Measurements from ENCODE around the gene SPATA4. TPM values are rescaled to one million over a fixed set of nuclear protein-coding genes. Genes with fewer than 3 reads are reported as not detected.

SPATA4 gene
- total and polyA plus RNA-seq, 10 of the 15 experiments (the other 5 are each of a cell fraction or from before 2014, with no cell fraction given), result not detected

- Histone ChIP-seq H3K79me2 (ENCODE audit: control insufficient read depth, insufficient read depth, low read length) (no peaks in the 10 kb centered on the region), H2AFZ (ENCODE audit: control insufficient read depth, low read depth, low read length) (no peak overlapping the region), H3K4me1 (ENCODE audit: control insufficient read depth, insufficient read depth, low read length) (no peaks in the 10 kb centered on the region), H3K27me3 (replicated peaks in 1 of 2; ENCODE audit: control insufficient read depth in 2 of 2, insufficient read depth in 2 of 2, low read length in 1 of 2) (no peaks in the 10 kb centered on the region), H3K9ac (ENCODE audit: control insufficient read depth, insufficient read depth, low read length) (no peak overlapping the region), H3K36me3 (ENCODE audit: control insufficient read depth in 2 of 2, insufficient read depth in 2 of 2, low read length in 1 of 2) (no peaks in the 10 kb centered on the region), H3K4me3 (no peak overlapping the region), H3K27ac (ENCODE audit: control insufficient read depth, insufficient read depth) (no peak overlapping the region), H4K20me1 (ENCODE audit: control insufficient read depth, insufficient read depth) (no peaks in the 10 kb centered on the region), H3K4me2 (ENCODE audit: control insufficient read depth, insufficient read depth) (no peak overlapping the region), H3K9me3 (replicated peaks; ENCODE audit: control insufficient read depth, insufficient read depth, low read length) (no peaks in the 10 kb centered on the region)
- SMC1A ChIA-PET (ENCODE audit: uncharacterized antibody, unreplicated experiment), result no interaction called here
- 19% methylated on average over 2 of the region's 2 CpGs for WGBS (ENCODE audit: insufficient coverage, insufficient replicate concordance, low lambda C conversion rate, missing lambda C conversion rate)
- RAD21 ChIA-PET (ENCODE audit: unreplicated experiment), result no interaction called here
- TF ChIP-seq STAT3 (IDR thresholded peaks at IDR 0.05; ENCODE audit: low read depth, low read length) (no peak), RB1 (IDR thresholded peaks at IDR 0.05; ENCODE audit: borderline replicate concordance) (no peak), CHD2 (IDR thresholded peaks at IDR 0.05; ENCODE audit: borderline replicate concordance, low read depth, low read length) (no peak), IKZF2 (IDR thresholded peaks at IDR 0.05) (no peak), RAD51 (IDR thresholded peaks at IDR 0.05) (no peak), TAF1 (IDR thresholded peaks at IDR 0.05; ENCODE audit: borderline replicate concordance, low read depth, low read length) (no peak), CHD4 (IDR thresholded peaks at IDR 0.05) (no peak), ELK1 (IDR thresholded peaks at IDR 0.05; ENCODE audit: low read depth, low read length) (no peak), SMC3 (IDR thresholded peaks at IDR 0.05; ENCODE audit: borderline replicate concordance, low read length) (no peak), ZNF274 (IDR thresholded peaks at IDR 0.05; ENCODE audit: insufficient read depth, insufficient read length) (no peak), CEBPB (IDR thresholded peaks at IDR 0.05; ENCODE audit: borderline replicate concordance in 1 of 2, low read depth in 2 of 2, low read length in 2 of 2) (no peak), NR2F1 (conservative IDR thresholded peaks at IDR 0.05) (no peak)
- ATAC-seq (no peak), DNase-seq (ENCODE audit: low read depth, low spot score) (no peak), FAIRE-seq (no peak)
- in situ Hi-C loops (cut with MboI) (no loop called here), intact Hi-C loops (cut with micrococcal nuclease; ENCODE audit: unreplicated experiment) (no loop called here)
- no TSS peak for BruUV-seq (replicated peaks)
- CTCF ChIA-PET, result no interaction called here
- POLR2A ChIA-PET, result no interaction called here
Measured at GRCh38 chr4:176223561-176223960, 28.2 kb upstream of the SPATA4 start.
